Measurements from ENCODE around the gene LRG1. TPM values are rescaled to one million over a fixed set of nuclear protein-coding genes. Genes with fewer than 3 reads are reported as not detected.

The LRG1 gene
- total and polyA plus RNA-seq, 2 donors from 2014 or later: 2.2 to 26.4 TPM

DNA sequence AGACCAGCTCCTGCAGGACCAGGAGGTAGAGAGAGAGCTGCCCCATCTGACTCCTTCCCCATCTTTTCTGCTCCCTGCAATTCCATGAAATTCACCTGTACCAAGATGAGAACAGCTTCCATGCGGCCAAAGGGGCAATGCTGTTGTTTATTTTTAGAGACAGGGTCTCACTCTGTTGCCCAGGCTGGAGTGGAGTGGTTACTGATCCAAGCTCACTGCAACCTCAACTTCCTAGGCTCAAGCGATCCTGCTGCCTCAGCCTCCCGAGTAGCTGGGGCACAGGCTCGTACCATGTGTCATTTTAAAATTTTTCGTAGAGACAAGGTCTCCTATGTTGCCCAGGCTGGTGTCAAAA lies 18.0 kb downstream of the LRG1 start:
- DNase-seq (no peak), FAIRE-seq (no peak)
- Histone ChIP-seq H3K4me3 (ENCODE audit: low read length in 3 of 3) (no peak overlapping the region), H3K27me3 (ENCODE audit: control insufficient read depth, insufficient read depth, low read length) (no peaks in the 10 kb centered on the region), H3K9ac (ENCODE audit: low read length in 3 of 3) (no peak overlapping the region), H3K27ac (ENCODE audit: low read depth in 2 of 2, low read length in 2 of 2) (no peak overlapping the region), H3K36me3 (ENCODE audit: control insufficient read depth in 2 of 3, insufficient read depth in 3 of 3, low read length in 3 of 3) (no peaks in the 10 kb centered on the region), H3K9me3 (ENCODE audit: control insufficient read depth in 2 of 3, insufficient read depth in 1 of 3, low read length in 3 of 3) (no peaks in the 10 kb centered on the region), H3K4me1 (ENCODE audit: control insufficient read depth in 2 of 3, insufficient read depth in 2 of 3, low read depth in 1 of 3, low read length in 3 of 3) (peaks cover 0 to 7% (median 0%) of the 10 kb centered on the region in 3 donors)
- TF ChIP-seq, protein P1, sequence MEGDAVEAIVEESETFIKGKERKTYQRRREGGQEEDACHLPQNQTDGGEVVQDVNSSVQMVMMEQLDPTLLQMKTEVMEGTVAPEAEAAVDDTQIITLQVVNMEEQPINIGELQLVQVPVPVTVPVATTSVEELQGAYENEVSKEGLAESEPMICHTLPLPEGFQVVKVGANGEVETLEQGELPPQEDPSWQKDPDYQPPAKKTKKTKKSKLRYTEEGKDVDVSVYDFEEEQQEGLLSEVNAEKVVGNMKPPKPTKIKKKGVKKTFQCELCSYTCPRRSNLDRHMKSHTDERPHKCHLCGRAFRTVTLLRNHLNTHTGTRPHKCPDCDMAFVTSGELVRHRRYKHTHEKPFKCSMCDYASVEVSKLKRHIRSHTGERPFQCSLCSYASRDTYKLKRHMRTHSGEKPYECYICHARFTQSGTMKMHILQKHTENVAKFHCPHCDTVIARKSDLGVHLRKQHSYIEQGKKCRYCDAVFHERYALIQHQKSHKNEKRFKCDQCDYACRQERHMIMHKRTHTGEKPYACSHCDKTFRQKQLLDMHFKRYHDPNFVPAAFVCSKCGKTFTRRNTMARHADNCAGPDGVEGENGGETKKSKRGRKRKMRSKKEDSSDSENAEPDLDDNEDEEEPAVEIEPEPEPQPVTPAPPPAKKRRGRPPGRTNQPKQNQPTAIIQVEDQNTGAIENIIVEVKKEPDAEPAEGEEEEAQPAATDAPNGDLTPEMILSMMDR (IDR thresholded peaks at IDR 0.05; ENCODE audit: borderline replicate concordance, extremely low read depth, insufficient read depth): no peak
- intact Hi-C loops (cut with DNase I): no loop called here

DNA sequence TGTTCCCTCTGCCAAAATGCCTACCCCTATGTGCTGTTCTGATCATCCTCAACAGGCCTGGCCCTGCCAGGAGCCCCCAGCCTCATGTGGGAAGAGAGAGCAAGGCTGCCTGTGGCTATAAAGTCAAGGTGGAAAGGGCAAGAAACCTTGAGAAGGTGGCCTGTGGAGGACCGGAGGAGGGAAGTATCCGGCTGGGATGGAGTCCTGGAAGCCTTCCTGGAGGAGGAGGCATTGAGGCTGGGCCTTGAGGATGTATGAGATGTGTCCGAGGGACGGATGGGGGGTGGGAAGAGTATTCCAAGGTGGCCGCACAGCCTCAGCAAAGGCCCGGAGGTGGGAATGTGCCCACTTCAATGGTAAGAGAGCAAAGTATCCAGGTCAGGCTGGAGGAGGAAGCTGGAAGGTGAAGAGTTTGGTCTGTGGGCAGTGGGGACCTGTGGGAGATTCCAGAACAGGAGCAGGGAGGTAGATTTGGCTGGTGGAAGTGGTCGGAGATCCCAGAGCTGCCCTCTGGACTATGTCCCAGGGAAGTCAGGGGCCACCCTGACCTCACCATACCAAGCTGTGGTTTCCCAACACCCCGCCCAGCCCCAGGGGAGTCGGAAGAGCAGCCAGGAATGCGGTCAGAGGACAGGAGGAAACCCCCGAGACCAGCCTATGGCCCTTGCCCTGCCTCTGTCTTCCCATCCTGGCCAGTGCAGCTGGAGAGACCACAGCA lies 18.5 kb downstream of the LRG1 start:
- DNase-seq (no peak), FAIRE-seq (no peak)
- TF ChIP-seq, protein P1 (IDR thresholded peaks at IDR 0.05; ENCODE audit: borderline replicate concordance, extremely low read depth, insufficient read depth): no peak
- Histone ChIP-seq H3K27me3 (ENCODE audit: control insufficient read depth, insufficient read depth, low read length) (no peaks in the 10 kb centered on the region), H3K4me1 (ENCODE audit: control insufficient read depth in 2 of 3, insufficient read depth in 2 of 3, low read depth in 1 of 3, low read length in 3 of 3) (peaks cover 0 to 7% (median 0%) of the 10 kb centered on the region in 3 donors), H3K9me3 (ENCODE audit: control insufficient read depth in 2 of 3, insufficient read depth in 1 of 3, low read length in 3 of 3) (no peaks in the 10 kb centered on the region), H3K9ac (ENCODE audit: low read length in 3 of 3) (no peak overlapping the region), H3K4me3 (ENCODE audit: low read length in 3 of 3) (no peak overlapping the region), H3K36me3 (ENCODE audit: control insufficient read depth in 2 of 3, insufficient read depth in 3 of 3, low read length in 3 of 3) (no peaks in the 10 kb centered on the region), H3K27ac (ENCODE audit: low read depth in 2 of 2, low read length in 2 of 2) (no peak overlapping the region)
- intact Hi-C loops (cut with DNase I): no loop called here

DNA sequence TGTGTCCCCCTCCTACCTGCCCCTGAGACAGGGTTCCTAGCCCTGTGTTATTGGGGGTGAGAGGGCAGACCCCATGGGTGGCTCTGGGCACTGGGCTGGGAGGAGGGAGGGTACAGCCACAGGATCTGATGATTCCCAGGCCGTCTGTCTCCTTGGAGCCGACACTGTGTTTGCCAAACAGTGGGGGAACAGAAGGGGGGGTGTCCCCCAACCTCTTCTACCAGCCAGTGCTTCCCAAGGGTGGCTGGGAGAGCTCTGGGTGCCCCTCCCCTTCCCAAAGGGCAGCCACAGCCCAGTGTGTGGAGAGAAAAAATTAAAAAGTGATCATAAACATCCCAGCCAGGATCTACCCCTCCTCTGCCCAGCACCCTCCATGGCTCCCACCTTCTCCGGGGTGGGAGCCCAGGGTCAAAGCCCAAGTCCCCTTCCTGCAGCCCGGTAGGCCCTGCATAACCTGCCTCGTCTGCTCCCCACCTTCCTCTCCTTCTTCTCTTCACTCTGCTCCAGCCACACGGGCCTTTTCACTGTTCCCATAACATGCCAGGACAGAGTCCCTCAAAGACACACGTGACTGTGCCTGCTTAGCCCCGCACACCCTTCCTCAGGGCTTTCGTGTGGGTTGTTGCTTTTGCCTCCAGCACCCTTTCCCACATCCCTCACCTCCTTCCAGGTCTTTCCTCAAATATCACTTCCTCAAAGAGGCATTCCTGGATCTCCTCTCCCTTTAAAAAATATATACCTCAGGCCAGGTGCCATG lies 20.1 kb downstream of the LRG1 start:
- H3K27ac ChIP-seq (ENCODE audit: low read depth in 2 of 2, low read length in 2 of 2): no peak overlapping the region
- intact Hi-C loops (cut with DNase I): no loop called here
- no peaks in the 10 kb centered on the region for H3K36me3 ChIP-seq (ENCODE audit: control insufficient read depth in 2 of 3, insufficient read depth in 3 of 3, low read length in 3 of 3)
- no peaks in the 10 kb centered on the region for H3K27me3 ChIP-seq (ENCODE audit: control insufficient read depth, insufficient read depth, low read length)
- no peak for FAIRE-seq
- peaks cover 0 to 7% (median 0%) of the 10 kb centered on the region in 3 donors for H3K4me1 ChIP-seq (ENCODE audit: control insufficient read depth in 2 of 3, insufficient read depth in 2 of 3, low read depth in 1 of 3, low read length in 3 of 3)
- TF ChIP-seq, protein P1 (IDR thresholded peaks at IDR 0.05; ENCODE audit: borderline replicate concordance, extremely low read depth, insufficient read depth): no peak
- H3K9me3 ChIP-seq (ENCODE audit: control insufficient read depth in 2 of 3, insufficient read depth in 1 of 3, low read length in 3 of 3): no peaks in the 10 kb centered on the region
- no peak overlapping the region for H3K4me3 ChIP-seq (ENCODE audit: low read length in 3 of 3)
- DNase-seq: no peak
- no peak overlapping the region for H3K9ac ChIP-seq (ENCODE audit: low read length in 3 of 3)

All from kidney (tissue), 14 donors.